MM.1S (cell line): ENCODE measurements around the gene KRTAP10-4.

Experiments used
- DNase-seq: peaks from one replicate; pipeline ENCODE4 v3.0.0-alpha.2; 2015
- H2AFZ ChIP-seq: fragments of 300-600 bp; sonication (generic); 2 replicates; pipeline ENCODE4 v1.6.0; 2016; ENCODE audit warnings: antibody characterized with exemption, low read length
- H3F3A ChIP-seq: fragments of 300-600 bp; sonication (generic); 2 replicates; pipeline ENCODE4 v1.6.1; 2016; ENCODE audit warnings: mild to moderate bottlenecking, antibody characterized with exemption, low read length, moderate library complexity, mixed read lengths; ENCODE audit not compliant: insufficient read depth
- H3K27ac ChIP-seq: fragments of 300-600 bp; sonication (generic); 2 replicates; pipeline ENCODE4 v1.5.1; 2016; ENCODE audit warnings: mild to moderate bottlenecking, low read length
- H3K27me3 ChIP-seq: fragments of 300-600 bp; sonication (generic); replicated peaks from 2 replicates; pipeline ENCODE4 v1.6.0; 2016; ENCODE audit warnings: low read length; ENCODE audit not compliant: insufficient read depth
- H3K36me3 ChIP-seq: fragments of 300-600 bp; sonication (generic); replicated peaks from 2 replicates; pipeline ENCODE4 v1.6.1; 2016; ENCODE audit warnings: mild to moderate bottlenecking, low read length, mixed read lengths; ENCODE audit not compliant: insufficient read depth
- H3K4me1 ChIP-seq: fragments of 300-600 bp; sonication (generic); 2 replicates; pipeline ENCODE4 v1.6.1; 2016; ENCODE audit warnings: low read length, mixed read lengths
- H3K4me2 ChIP-seq: fragments of 300-600 bp; sonication (generic); 2 replicates; pipeline ENCODE4 v1.6.0; 2016; ENCODE audit warnings: low read depth, low read length
- H3K4me3 ChIP-seq: fragments of 300-600 bp; sonication (generic); 2 replicates; pipeline ENCODE4 v1.5.1; 2016; ENCODE audit warnings: low read length, mixed read lengths
- H3K79me2 ChIP-seq: fragments of 300-600 bp; sonication (generic); 2 replicates; pipeline ENCODE4 v1.6.1; 2016; ENCODE audit warnings: mixed run types, low read length, mixed read lengths
- H3K9ac ChIP-seq: fragments of 300-600 bp; sonication (generic); 2 replicates; pipeline ENCODE4 v1.6.1; 2016; ENCODE audit warnings: low read length, mixed read lengths
- H3K9me2 ChIP-seq: fragments of 300-600 bp; sonication (generic); replicated peaks from 2 replicates; pipeline ENCODE4 v1.6.1; 2016; ENCODE audit warnings: mild to moderate bottlenecking, low read length, mixed read lengths; ENCODE audit not compliant: insufficient read depth
- H3K9me3 ChIP-seq: fragments of 300-600 bp; sonication (generic); replicated peaks from 2 replicates; pipeline ENCODE4 v1.6.1; 2016; ENCODE audit warnings: mild to moderate bottlenecking, low read length, mixed read lengths; ENCODE audit not compliant: insufficient read depth
- H4K20me1 ChIP-seq: fragments of 300-600 bp; sonication (generic); 2 replicates; pipeline ENCODE4 v1.6.1; 2016; ENCODE audit warnings: mild to moderate bottlenecking, low read length, moderate library complexity, mixed read lengths; ENCODE audit not compliant: insufficient read depth
- EZH2 ChIP-seq: fragments of 300-600 bp; sonication (generic); optimal IDR thresholded peaks from 2 replicates; pipeline ENCODE3; 2017; ENCODE audit warnings: low read depth, mild to moderate bottlenecking, antibody characterized with exemption, low read length, mixed read lengths
- EZH2phosphoT487 ChIP-seq: fragments of 300-600 bp; sonication (generic); IDR thresholded peaks from 2 replicates; pipeline ENCODE4 v1.6.1; 2018; ENCODE audit warnings: antibody characterized with exemption, low read length
- TF ChIP-seq, protein P1 (sequence below): fragments of 300-600 bp; sonication (generic); IDR thresholded peaks from 2 replicates; pipeline ENCODE4 v1.5.1; 2016; ENCODE audit warnings: antibody characterized with exemption, low read length, mixed read lengths

The KRTAP10-4 gene

DNA sequence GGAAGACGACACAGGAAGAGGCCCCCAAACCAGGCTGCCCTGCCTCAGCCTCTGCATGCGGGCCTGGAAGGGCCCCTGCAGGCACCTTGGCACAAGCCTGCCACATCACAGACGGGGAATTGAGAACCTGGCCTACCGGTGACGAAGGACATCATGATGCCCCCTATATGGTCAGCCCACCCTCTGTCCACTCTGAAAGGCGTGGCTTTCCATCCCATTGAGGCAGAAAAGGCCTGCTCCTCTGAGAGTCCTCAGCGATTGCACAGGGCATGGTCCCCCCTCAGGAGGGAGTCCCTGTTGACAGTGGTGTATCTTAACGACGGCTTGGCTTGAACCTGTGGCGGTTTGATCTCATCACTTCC lies 44.9 kb upstream of the KRTAP10-4 start:
- no peak overlapping the region for H2AFZ ChIP-seq
- H3K4me1 ChIP-seq, result no peaks in the 10 kb centered on the region
- H3K9me2 ChIP-seq, result no peaks in the 10 kb centered on the region
- H3K27me3 ChIP-seq, result peaks cover 100% of the 10 kb centered on the region
- H3K4me3 ChIP-seq, result no peak overlapping the region
- no peaks in the 10 kb centered on the region for H4K20me1 ChIP-seq
- H3K36me3 ChIP-seq, result no peaks in the 10 kb centered on the region
- H3K79me2 ChIP-seq, result no peaks in the 10 kb centered on the region
- no peaks in the 10 kb centered on the region for H3K9me3 ChIP-seq
- no peak for DNase-seq
- no peak overlapping the region for H3K9ac ChIP-seq
- H3K4me2 ChIP-seq, result no peak overlapping the region
- H3F3A ChIP-seq, result no peaks in the 10 kb centered on the region
- TF ChIP-seq EZH2 (no peak), EZH2phosphoT487 (no peak)
- TF ChIP-seq, protein P1, sequence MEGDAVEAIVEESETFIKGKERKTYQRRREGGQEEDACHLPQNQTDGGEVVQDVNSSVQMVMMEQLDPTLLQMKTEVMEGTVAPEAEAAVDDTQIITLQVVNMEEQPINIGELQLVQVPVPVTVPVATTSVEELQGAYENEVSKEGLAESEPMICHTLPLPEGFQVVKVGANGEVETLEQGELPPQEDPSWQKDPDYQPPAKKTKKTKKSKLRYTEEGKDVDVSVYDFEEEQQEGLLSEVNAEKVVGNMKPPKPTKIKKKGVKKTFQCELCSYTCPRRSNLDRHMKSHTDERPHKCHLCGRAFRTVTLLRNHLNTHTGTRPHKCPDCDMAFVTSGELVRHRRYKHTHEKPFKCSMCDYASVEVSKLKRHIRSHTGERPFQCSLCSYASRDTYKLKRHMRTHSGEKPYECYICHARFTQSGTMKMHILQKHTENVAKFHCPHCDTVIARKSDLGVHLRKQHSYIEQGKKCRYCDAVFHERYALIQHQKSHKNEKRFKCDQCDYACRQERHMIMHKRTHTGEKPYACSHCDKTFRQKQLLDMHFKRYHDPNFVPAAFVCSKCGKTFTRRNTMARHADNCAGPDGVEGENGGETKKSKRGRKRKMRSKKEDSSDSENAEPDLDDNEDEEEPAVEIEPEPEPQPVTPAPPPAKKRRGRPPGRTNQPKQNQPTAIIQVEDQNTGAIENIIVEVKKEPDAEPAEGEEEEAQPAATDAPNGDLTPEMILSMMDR, result no peak
- H3K27ac ChIP-seq, result no peak overlapping the region

DNA sequence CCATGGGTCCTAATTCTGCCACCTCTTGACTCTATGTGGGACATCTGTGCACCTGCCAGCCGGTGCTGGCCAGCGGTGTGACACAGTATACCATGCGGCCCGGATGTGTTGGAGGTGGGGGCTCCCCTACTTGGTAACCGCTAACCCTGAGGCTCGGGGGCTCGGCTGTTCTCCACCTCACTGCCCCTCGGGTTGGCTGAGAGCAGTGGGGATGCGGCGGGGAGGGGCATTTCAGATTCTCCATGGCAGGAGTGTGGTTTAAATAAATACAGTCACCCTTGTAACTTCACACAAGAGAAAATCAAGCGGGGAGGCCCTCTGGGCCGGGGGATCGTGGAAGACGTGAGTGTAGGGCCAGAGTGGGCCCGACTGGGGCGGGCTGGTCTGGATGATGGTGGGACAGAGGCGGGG lies 44.5 kb upstream of the KRTAP10-4 start:
- Histone ChIP-seq H3F3A (no peaks in the 10 kb centered on the region), H3K27ac (no peak overlapping the region), H3K36me3 (no peaks in the 10 kb centered on the region), H3K9me2 (no peaks in the 10 kb centered on the region), H3K27me3 (peaks cover 96% of the 10 kb centered on the region), H3K9ac (no peak overlapping the region), H3K79me2 (no peaks in the 10 kb centered on the region), H4K20me1 (no peaks in the 10 kb centered on the region), H3K4me2 (no peak overlapping the region), H3K4me1 (no peaks in the 10 kb centered on the region), H3K9me3 (no peaks in the 10 kb centered on the region), H3K4me3 (no peak overlapping the region), H2AFZ (no peak overlapping the region)
- TF ChIP-seq EZH2 (no peak), EZH2phosphoT487 (no peak)
- TF ChIP-seq, protein P1, result no peak
- no peak for DNase-seq

DNA sequence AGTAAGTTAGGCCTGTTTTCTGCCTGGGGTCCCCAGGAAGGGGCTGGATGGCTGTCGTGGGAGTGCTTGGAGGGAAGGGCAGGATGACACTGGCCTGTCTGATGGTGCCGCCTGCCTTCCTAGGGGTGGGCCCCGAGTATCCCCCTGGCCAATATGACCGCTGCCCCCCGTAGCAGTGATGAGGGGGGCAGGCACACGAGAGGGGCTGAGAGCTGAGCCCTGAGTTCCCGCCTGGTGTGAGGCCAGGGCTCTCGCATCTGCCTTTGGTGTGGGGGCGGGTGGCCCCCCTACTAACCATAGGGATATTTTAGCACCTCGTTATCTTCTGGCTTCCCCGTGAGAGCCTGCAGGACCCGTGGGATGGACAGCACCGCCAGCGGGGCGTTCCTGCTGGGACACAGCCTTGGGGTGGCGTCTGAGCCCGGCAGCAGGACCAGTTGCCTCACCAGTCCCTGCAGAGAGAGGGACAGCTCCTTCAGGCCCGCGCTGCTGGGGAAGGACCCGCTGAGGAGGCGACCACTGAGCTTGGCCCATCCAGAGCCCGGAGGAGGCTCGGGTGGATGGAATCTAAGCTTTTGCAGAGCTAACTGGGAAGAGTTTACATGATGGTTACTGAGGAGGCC lies 43.9 kb upstream of the KRTAP10-4 start:
- no peaks in the 10 kb centered on the region for H3K9me2 ChIP-seq
- DNase-seq, result no peak
- no peak overlapping the region for H2AFZ ChIP-seq
- no peak overlapping the region for H3K4me2 ChIP-seq
- no peaks in the 10 kb centered on the region for H3K9me3 ChIP-seq
- no peaks in the 10 kb centered on the region for H3F3A ChIP-seq
- H4K20me1 ChIP-seq, result no peaks in the 10 kb centered on the region
- TF ChIP-seq, protein P1, result no peak
- no peak for TF ChIP-seq EZH2
- no peak for TF ChIP-seq EZH2phosphoT487
- no peak overlapping the region for H3K4me3 ChIP-seq
- H3K27ac ChIP-seq, result no peak overlapping the region
- H3K79me2 ChIP-seq, result no peaks in the 10 kb centered on the region
- H3K36me3 ChIP-seq, result no peaks in the 10 kb centered on the region
- peaks cover 93% of the 10 kb centered on the region for H3K27me3 ChIP-seq
- H3K4me1 ChIP-seq, result no peaks in the 10 kb centered on the region
- H3K9ac ChIP-seq, result no peak overlapping the region
